Activated naive CD8-positive, alpha-beta T cell treated with anti-CD3 and anti-CD28 coated beads, Interleukin-2, amount 10 ng/mL, durations not matched to agents 7 days and 5 days (primary cell): Measurements from ENCODE around the gene ZSCAN5A. TPM values are rescaled to one million over a fixed set of nuclear protein-coding genes. Genes with fewer than 3 reads are reported as not detected.
"Not testable (repeated sequence)": the region's sequence is repeated elsewhere in the genome, so short reads cannot be mapped to it uniquely, and the experiment has no call there.

Experiments
- ATAC-seq: fragments of 150-1000 bp; cut with Tn5 transposase; one replicate; pipeline ENCODE4 v1.10.0; 2021; ENCODE audit warnings: low read depth, moderate library complexity
- POLR2A ChIA-PET: fragments of 350-600 bp; sonication (Branson Sonifier 250); formaldehyde crosslinking; loops from one replicate; lab custom pipeline; 2021; ENCODE audit warnings: antibody characterized with exemption; lab: Charles Lee
- DNase-seq: peaks from one replicate; pipeline ENCODE4 v3.0.0; 2021
- H3K27ac Mint-ChIP-seq: one replicate; pipeline ENCODE4 v1.8.0; 2022; ENCODE audit warnings: mild to moderate bottlenecking, mixed read lengths
- H3K27me3 Mint-ChIP-seq: one replicate; pipeline ENCODE4 v1.8.0; 2022; ENCODE audit warnings: mild to moderate bottlenecking, moderate library complexity, mixed read lengths
- H3K36me3 Mint-ChIP-seq: one replicate; pipeline ENCODE4 v1.8.0; 2021; ENCODE audit warnings: mild to moderate bottlenecking, mixed read lengths
- H3K4me1 Mint-ChIP-seq: one replicate; pipeline ENCODE4 v1.8.0; 2021; ENCODE audit warnings: mixed read lengths
- H3K4me3 Mint-ChIP-seq: one replicate; pipeline ENCODE4 v1.8.0; 2022; ENCODE audit warnings: mild to moderate bottlenecking, moderate library complexity, mixed read lengths
- H3K9me3 Mint-ChIP-seq: one replicate; pipeline ENCODE4 v1.8.0; 2021; ENCODE audit warnings: mixed read lengths
- total RNA-seq, 2 experiments: library from RNA; stranded (reverse); gene quantifications; one replicate each; pipeline ENCODE4 v1.2.3, GENCODE V29; 2021

ZSCAN5A gene
- total RNA-seq, 2 experiments from 2014 or later = 9.7 to 11.7 TPM

DNA sequence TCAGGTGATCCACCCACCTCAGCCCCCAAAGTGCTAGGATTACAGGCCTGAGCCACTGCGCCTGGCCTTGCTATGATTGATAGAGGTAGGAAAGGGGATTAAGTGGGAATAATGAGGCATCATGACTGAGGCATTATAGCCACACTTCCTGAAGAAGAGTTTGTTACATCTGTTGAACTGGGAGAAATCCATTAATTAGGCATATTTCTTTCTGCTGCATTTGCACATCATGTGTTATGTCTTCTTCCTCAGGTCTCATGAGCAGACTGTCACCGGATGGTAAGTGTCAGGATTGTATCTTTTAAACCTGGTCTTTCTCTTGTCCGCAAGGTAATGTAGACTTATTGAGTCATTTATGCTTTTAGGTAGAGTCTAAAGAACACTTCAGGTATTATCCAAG lies 29.9 kb downstream of the ZSCAN5A start:
- no peak overlapping the region for H3K4me3 Mint-ChIP-seq
- H3K4me1 Mint-ChIP-seq = no peaks in the 10 kb centered on the region
- H3K9me3 Mint-ChIP-seq = no peaks in the 10 kb centered on the region
- no peaks in the 10 kb centered on the region for H3K27me3 Mint-ChIP-seq
- DNase-seq (no peak), ATAC-seq (no peak)
- POLR2A ChIA-PET = no interaction called here
- H3K36me3 Mint-ChIP-seq = peaks cover 2% of the 10 kb centered on the region
- no peak overlapping the region for H3K27ac Mint-ChIP-seq

DNA sequence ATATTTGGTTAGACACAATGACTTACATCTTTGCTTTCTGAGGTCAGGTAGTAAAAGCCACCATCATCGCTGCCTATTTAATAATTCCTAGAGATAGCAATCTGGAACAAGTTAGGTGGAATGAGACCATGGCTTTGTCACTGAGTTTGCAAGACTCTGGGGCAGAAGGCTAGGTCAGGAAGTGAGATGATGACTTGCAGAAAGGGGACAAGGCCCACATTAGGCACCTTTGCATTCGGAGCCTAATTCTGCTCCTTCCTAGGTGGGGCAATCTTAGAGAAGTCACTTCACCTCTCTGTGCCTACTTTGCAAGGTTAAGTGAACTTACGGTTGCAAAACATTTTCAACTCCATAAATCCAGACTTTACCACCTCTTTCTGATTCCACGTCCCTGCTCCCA lies 31.8 kb downstream of the ZSCAN5A start:
- no peak for ATAC-seq
- Mint-ChIP-seq H3K4me1 (no peaks in the 10 kb centered on the region), H3K4me3 (no peak overlapping the region), H3K9me3 (peaks cover 2% of the 10 kb centered on the region), H3K36me3 (peaks cover 2% of the 10 kb centered on the region), H3K27me3 (no peaks in the 10 kb centered on the region), H3K27ac (no peak overlapping the region)
- POLR2A ChIA-PET = interaction anchor here (0.8 kb wide), 1 partner anchor 32 kb away, joined by 3 read pairs; the partner anchor contains the start of gene ZSCAN5A
- DNase-seq = no peak

DNA sequence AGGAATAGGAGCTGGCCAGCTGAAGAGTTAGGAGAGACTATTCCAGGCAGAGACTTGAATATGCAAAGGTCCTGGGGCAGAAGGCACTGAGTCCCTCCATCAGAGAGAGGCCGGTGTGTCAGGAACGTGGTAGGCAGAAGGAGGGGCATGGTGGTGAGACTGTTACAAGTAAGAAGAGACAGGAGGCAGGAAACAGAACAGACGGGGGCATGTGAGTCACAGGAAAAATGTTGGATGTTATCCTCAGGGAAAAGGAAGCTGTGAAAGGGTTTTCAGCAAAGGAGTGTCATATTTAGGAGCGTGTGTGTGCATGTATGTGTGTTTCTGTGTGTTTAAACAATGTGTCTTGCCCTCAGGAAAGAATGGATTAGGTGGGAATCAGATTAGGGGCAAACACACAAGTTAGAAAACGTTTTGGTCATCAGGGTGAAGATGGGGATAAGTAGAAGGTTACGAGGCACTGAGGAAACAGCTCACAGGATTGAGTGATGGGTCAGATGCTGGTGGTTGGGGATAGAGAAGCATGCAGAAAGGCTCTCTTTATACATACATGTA lies 41.0 kb downstream of the ZSCAN5A start:
- Mint-ChIP-seq H3K27ac (no peak overlapping the region), H3K9me3 (peaks cover 6% of the 10 kb centered on the region), H3K27me3 (no peaks in the 10 kb centered on the region), H3K36me3 (peaks cover 5% of the 10 kb centered on the region), H3K4me3 (no peak overlapping the region), H3K4me1 (no peaks in the 10 kb centered on the region)
- POLR2A ChIA-PET = interaction anchor here (0.7 kb wide), 1 partner anchor 51 kb away, joined by 5 read pairs; no protein-coding TSS in a partner anchor
- no peak for ATAC-seq
- DNase-seq = no peak

DNA sequence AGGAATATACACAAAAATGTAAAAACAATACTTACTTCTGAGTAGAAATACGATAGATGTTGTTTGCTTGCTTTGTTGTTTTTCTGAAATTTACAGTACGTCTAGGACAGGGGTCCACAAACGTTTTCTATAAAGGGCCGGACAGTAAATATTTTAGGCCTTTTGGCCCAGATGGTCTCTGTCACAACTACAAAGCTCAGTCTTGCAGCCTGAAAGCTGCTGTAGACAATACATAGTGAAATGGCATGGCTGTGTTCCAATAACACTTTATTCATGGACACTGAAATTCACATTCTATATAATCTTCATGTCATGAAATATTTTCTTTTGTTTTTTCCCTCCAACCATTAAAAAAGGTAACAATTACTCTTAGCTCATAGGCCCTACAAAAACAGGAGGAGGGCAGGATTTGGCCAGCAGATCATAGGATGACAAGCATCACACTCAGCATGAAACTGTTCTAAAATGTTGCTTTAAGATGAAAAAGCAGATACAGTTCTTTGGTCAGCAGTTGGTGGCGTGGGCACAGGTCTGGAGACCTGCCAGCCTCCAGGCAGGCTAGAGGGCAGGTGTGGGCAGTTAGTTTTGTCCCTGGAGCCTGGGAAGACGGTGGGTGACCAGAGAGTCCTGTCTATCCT lies 42.4 kb downstream of the ZSCAN5A start, which contains the start of gene EDDM13:
Gene EDDM13, plus strand, starts transcription at position 588 of the 638 bp plus-strand sequence. CDS start 87 bp downstream, outside the sequence.
- DNase-seq = no peak
- peaks cover 3% of the 10 kb centered on the region for H3K36me3 Mint-ChIP-seq
- H3K4me3 Mint-ChIP-seq = no peak within 1 kb of the TSS
- no peaks in the 10 kb centered on the region for H3K27me3 Mint-ChIP-seq
- H3K27ac Mint-ChIP-seq = no peak within 1 kb of the TSS
- peaks cover 2% of the 10 kb centered on the region for H3K9me3 Mint-ChIP-seq
- H3K4me1 Mint-ChIP-seq = no peaks in the 10 kb centered on the region
- no peak for ATAC-seq
- POLR2A ChIA-PET = no interaction called here

DNA sequence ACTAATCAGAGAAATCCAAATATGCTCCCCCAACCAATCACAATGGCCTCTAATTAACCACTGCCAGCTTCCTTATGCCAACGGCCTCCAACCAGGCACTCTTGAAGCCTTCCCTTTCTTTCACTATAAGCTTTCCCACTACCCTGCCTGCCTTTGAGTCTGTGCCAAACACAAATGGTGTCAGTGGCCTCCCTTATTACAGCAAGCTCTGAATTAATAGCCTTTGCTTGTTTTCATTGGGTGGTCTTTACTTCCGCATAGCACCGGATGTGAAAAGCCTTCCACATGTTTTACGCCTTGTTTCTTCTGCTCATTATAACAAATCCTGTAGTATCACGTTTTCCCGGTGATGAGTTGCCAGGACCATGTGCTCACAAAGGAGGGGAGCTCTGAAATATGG lies 43.5 kb downstream of the ZSCAN5A start:
- H3K27me3 Mint-ChIP-seq = no peaks in the 10 kb centered on the region
- no peak for DNase-seq
- no peak overlapping the region for H3K4me3 Mint-ChIP-seq
- H3K36me3 Mint-ChIP-seq = peaks cover 1% of the 10 kb centered on the region
- POLR2A ChIA-PET = no interaction called here
- H3K27ac Mint-ChIP-seq = no peak overlapping the region
- H3K9me3 Mint-ChIP-seq = no peaks in the 10 kb centered on the region
- no peak for ATAC-seq
- no peaks in the 10 kb centered on the region for H3K4me1 Mint-ChIP-seq

DNA sequence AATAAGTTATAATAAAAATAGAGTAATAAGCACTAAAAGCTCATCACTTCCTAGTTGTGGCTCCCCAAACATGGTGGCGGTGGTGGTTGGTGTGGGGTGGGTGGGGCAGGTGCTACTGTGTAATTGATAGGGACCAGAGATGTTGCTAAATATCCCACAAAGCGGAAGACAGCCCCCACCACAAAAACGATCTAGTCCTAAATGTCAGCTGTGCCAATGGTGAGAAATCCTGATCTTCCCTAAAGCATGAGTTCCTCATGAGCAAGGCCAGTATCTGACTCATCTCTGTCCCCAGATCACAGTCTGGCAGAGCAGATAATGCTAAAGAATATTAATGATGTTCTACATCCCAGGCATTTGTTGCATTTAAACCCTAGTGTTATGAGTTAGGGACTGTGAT lies 44.0 kb downstream of the ZSCAN5A start:
- H3K27ac Mint-ChIP-seq = no peak overlapping the region
- no peaks in the 10 kb centered on the region for H3K9me3 Mint-ChIP-seq
- H3K27me3 Mint-ChIP-seq = no peaks in the 10 kb centered on the region
- no peaks in the 10 kb centered on the region for H3K4me1 Mint-ChIP-seq
- DNase-seq (no peak), ATAC-seq (no peak)
- no peaks in the 10 kb centered on the region for H3K36me3 Mint-ChIP-seq
- POLR2A ChIA-PET = no interaction called here
- H3K4me3 Mint-ChIP-seq = no peak overlapping the region

DNA sequence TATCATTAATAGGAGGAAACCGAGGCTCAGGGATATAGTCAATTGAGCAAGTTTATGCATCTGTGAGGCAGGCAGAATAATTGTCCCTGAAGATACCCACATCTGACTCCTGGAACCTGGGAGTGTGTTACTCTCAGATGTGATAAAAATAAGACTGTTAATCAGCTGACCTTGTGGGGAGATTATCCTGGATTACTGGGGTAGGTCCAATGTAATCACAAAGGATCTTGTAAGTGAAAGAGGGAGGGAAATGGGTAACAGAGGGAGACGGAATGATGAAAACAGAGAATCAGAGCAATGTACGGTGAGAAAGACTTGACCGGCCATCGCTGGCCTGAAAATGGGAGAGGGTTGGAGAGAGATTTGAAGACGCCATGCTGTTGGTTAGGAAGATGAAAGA lies 45.3 kb downstream of the ZSCAN5A start:
- ATAC-seq (no peak), DNase-seq (no peak)
- H3K27me3 Mint-ChIP-seq = no peaks in the 10 kb centered on the region
- H3K27ac Mint-ChIP-seq = no peak overlapping the region
- H3K4me1 Mint-ChIP-seq = no peaks in the 10 kb centered on the region
- no peaks in the 10 kb centered on the region for H3K9me3 Mint-ChIP-seq
- no peak overlapping the region for H3K4me3 Mint-ChIP-seq
- POLR2A ChIA-PET = no interaction called here
- no peaks in the 10 kb centered on the region for H3K36me3 Mint-ChIP-seq

DNA sequence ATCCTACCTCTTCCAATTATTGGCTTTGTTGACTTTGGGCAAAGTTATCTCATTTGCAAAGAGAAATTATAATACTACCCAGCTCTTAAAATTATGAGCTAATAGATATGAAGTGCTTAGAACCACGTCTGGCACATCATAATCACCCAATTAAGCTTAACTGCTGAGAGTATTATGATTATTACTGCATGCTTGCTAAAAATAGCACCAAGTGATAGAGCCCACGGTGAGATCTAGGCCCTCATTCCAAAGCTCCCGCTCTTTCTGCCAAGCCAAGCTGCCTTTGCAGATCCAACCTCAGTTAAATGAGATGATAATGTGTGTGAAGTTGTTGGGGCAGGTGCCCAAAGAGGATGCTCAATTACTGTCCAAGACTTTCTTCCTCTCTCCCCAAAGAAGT lies 48.6 kb downstream of the ZSCAN5A start:
- H3K9me3 Mint-ChIP-seq = no peaks in the 10 kb centered on the region
- no peaks in the 10 kb centered on the region for H3K36me3 Mint-ChIP-seq
- no peaks in the 10 kb centered on the region for H3K27me3 Mint-ChIP-seq
- H3K27ac Mint-ChIP-seq = no peak overlapping the region
- no peak for ATAC-seq
- H3K4me1 Mint-ChIP-seq = no peaks in the 10 kb centered on the region
- DNase-seq = no peak
- no peak overlapping the region for H3K4me3 Mint-ChIP-seq
- POLR2A ChIA-PET = no interaction called here

DNA sequence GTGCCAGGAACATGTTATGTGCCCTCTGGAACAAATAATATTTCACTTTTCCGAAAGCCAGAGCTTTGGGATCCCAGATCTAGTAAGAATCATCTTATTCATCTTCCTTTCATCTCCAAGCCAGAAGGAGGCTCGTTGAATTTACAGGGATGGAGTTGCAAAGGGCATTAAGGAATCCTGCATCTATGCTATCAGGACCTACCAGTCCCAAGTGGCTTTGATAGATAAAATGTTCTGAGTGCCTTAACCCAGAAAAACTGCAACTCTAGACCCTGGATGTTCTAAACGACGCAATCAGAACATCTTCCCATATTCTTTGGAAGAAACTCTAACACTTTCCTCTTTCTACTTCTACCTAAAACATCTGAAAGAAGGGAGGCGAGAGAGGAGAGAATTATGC lies 51.3 kb downstream of the ZSCAN5A start:
- Mint-ChIP-seq H3K36me3 (no peaks in the 10 kb centered on the region), H3K9me3 (no peaks in the 10 kb centered on the region)
- POLR2A ChIA-PET = no interaction called here

DNA sequence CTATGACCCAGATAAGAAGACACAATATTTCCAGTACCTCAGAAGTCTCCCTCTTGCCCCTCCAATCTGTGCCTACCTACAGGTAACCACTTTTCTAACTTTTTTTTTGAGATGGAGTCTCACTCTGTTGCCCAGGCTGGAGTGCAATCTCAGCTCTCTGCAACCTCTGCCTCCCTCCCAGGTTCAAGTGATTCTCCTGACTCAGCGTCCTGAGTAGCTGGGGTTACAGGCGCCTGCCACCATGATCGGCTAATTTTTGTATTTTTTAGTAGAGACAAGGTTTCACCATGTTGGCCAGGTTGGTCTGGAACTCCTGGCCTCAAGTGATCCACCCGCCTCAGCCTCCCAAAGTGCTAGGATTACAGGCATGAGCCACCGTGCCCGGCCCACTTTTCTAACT lies 52.7 kb downstream of the ZSCAN5A start:
- DNase-seq, H3K36me3 Mint-ChIP-seq, H3K27me3 Mint-ChIP-seq, ATAC-seq, H3K4me3 Mint-ChIP-seq, H3K9me3 Mint-ChIP-seq, H3K27ac Mint-ChIP-seq, POLR2A ChIA-PET, H3K4me1 Mint-ChIP-seq: not testable (repeated sequence)

More for the DNA sequence above, 51.3 kb downstream of the ZSCAN5A start:
- Mint-ChIP-seq H3K4me3 (no peak overlapping the region), H3K27ac (no peak overlapping the region), H3K27me3 (no peaks in the 10 kb centered on the region), H3K4me1 (no peaks in the 10 kb centered on the region)
- ATAC-seq = no peak
- no peak for DNase-seq

DNA sequence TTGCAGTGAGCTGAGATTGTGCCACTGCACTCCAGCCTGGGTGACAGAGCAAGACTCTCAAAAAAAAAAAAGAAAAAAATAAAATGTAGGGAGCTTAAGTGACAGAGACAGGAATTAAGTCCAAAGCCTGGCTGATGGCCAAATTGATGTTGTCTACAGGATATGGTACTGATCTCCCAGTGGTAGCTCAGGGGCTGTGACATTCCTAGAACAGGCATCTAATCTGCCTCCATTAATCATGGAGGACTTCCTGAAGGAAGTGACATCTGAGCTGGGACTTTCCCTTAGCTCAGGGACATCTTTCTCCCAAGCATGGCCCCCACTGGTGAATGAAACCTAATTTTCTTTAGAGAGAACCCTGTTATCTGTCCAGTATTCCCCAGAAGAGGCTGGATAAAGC lies 53.5 kb downstream of the ZSCAN5A start:
- Mint-ChIP-seq H3K27ac (no peak overlapping the region), H3K4me1 (no peaks in the 10 kb centered on the region), H3K27me3 (no peaks in the 10 kb centered on the region), H3K4me3 (no peak overlapping the region), H3K9me3 (no peaks in the 10 kb centered on the region), H3K36me3 (no peaks in the 10 kb centered on the region)
- DNase-seq = no peak
- POLR2A ChIA-PET = no interaction called here
- ATAC-seq = no peak

DNA sequence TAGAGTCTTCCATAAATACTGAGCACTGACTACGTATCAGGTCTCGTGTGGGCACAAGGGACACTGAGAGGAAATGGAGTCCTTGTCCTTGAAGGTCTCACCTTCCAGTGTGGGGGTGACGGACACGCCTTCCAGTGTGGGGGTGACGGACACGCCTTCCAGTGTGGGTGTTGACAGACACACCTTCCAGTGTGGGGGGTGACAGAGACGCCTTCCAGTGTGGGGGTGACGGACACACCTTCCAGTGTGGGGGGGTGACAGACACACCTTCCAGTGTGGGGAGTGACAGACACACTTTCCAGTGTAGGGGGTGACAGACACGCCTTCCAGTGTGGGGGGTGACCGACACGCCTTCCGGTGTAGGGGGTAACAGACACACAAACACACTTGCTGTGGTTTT lies 56.4 kb downstream of the ZSCAN5A start:
- H3K4me1 Mint-ChIP-seq = no peaks in the 10 kb centered on the region
- DNase-seq (no peak), ATAC-seq (no peak)
- H3K4me3 Mint-ChIP-seq = no peak overlapping the region
- H3K27ac Mint-ChIP-seq = no peak overlapping the region
- no peaks in the 10 kb centered on the region for H3K27me3 Mint-ChIP-seq
- POLR2A ChIA-PET = no interaction called here
- H3K9me3 Mint-ChIP-seq = no peaks in the 10 kb centered on the region
- H3K36me3 Mint-ChIP-seq = no peaks in the 10 kb centered on the region

DNA sequence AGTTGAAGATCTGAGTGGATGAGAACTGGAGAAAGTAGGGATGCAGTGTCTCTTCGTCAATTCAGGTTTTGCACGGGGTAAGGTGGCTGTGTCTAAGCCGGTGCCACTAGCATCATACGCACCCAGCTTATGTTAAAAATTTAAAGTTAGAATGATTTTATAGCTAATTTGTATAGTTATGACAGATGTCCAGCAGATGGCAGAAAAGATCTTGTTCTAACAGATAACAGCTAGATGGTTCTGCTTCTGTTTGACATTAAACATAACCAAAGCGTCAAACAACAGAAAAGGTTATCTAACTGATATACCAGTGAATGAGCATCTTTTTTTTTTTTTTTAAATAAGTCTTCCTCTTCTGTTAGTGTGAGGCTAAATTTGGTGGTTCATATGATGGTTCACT lies 60.9 kb downstream of the ZSCAN5A start:
- Mint-ChIP-seq H3K36me3 (peaks cover 2% of the 10 kb centered on the region), H3K4me1 (no peaks in the 10 kb centered on the region), H3K9me3 (no peaks in the 10 kb centered on the region), H3K27me3 (no peaks in the 10 kb centered on the region), H3K27ac (no peak overlapping the region), H3K4me3 (no peak overlapping the region)
- DNase-seq (no peak), ATAC-seq (no peak)
- POLR2A ChIA-PET = interaction anchor here (0.7 to 2.0 kb wide), 2 partner anchors 60 to 80 kb away, joined by 3 to 10 read pairs; no protein-coding TSS in a partner anchor
